HG02642 (cell line): ENCODE results near the gene SUMF1.
A peak's percentile ranks its signal among the peaks of the same experiment; 100 is the strongest.
"Not testable (repeated sequence)": the region's sequence is repeated elsewhere in the genome, so short reads cannot be mapped to it uniquely, and the experiment has no call there.

Experiments
- ATAC-seq: cut with Tn5 transposase; IDR thresholded peaks from one replicate; pipeline ENCODE4 v1.9.1; 2021; ENCODE audit warnings: mild to moderate bottlenecking; ENCODE audit not compliant: unreplicated experiment, poor library complexity

The SUMF1 gene

GRCh38 chr3:4351164-4351855 lies 115.8 kb downstream of the SUMF1 start:
- peak; percentile 32 for ATAC-seq

GRCh38 chr3:4350789-4351163 lies 116.3 kb downstream of the SUMF1 start:
- ATAC-seq, result peak; percentile 89

- ATAC-seq, result no peak
Measured at GRCh38 chr3:4343258-4343657, 123.8 kb downstream of the SUMF1 start.

GRCh38 chr3:4341336-4341675 lies 125.8 kb downstream of the SUMF1 start:
- ATAC-seq, result no peak

- ATAC-seq, result no peak
Measured at GRCh38 chr3:4340411-4341335, 126.4 kb downstream of the SUMF1 start.

GRCh38 chr3:4340077-4340410 lies 127.0 kb downstream of the SUMF1 start:
- no peak for ATAC-seq

- ATAC-seq, result no peak
Measured at GRCh38 chr3:4338751-4339150, 128.3 kb downstream of the SUMF1 start.

- ATAC-seq, result no peak
Measured at GRCh38 chr3:4336850-4337546, 130.1 kb downstream of the SUMF1 start.

GRCh38 chr3:4335840-4336562 lies 131.1 kb downstream of the SUMF1 start:
- ATAC-seq, result no peak

GRCh38 chr3:4334548-4334947 lies 132.5 kb downstream of the SUMF1 start:
- ATAC-seq, result no peak

- no peak for ATAC-seq
Measured at GRCh38 chr3:4332991-4333390, 134.1 kb downstream of the SUMF1 start.

- no peak for ATAC-seq
Measured at GRCh38 chr3:4332574-4332973, 134.5 kb downstream of the SUMF1 start.

GRCh38 chr3:4332111-4332510 lies 135.0 kb downstream of the SUMF1 start:
- no peak for ATAC-seq

GRCh38 chr3:4329806-4330205 lies 137.3 kb downstream of the SUMF1 start:
- not testable (repeated sequence) for ATAC-seq

- no peak for ATAC-seq
Measured at GRCh38 chr3:4326868-4327267, 140.2 kb downstream of the SUMF1 start.

- no peak for ATAC-seq
Measured at GRCh38 chr3:4323246-4324027, 143.6 kb downstream of the SUMF1 start.

- ATAC-seq, result no peak
Measured at GRCh38 chr3:4322635-4323034, 144.4 kb downstream of the SUMF1 start.

GRCh38 chr3:4321732-4322131 lies 145.3 kb downstream of the SUMF1 start:
- ATAC-seq, result no peak

GRCh38 chr3:4320096-4320911 lies 146.8 kb downstream of the SUMF1 start:
- ATAC-seq, result no peak
